HG02970 (cell line): ENCODE measurements around the gene PAFAH1B2.
"Not testable (repeated sequence)": the region's sequence is repeated elsewhere in the genome, so short reads cannot be mapped to it uniquely, and the experiment has no call there.

Experiments used
- ATAC-seq: cut with Tn5 transposase; IDR thresholded peaks from one replicate; pipeline ENCODE4 v1.9.1; 2021; ENCODE audit warnings: mild to moderate bottlenecking, moderate library complexity, moderate number of reproducible peaks; ENCODE audit not compliant: unreplicated experiment, low FRiP score

The PAFAH1B2 gene

GRCh38 chr11:117126223-117126965, 17.7 kb upstream of the PAFAH1B2 start:
- no peak for ATAC-seq

GRCh38 chr11:117127171-117127901, 16.8 kb upstream of the PAFAH1B2 start:
- no peak for ATAC-seq

DNA sequence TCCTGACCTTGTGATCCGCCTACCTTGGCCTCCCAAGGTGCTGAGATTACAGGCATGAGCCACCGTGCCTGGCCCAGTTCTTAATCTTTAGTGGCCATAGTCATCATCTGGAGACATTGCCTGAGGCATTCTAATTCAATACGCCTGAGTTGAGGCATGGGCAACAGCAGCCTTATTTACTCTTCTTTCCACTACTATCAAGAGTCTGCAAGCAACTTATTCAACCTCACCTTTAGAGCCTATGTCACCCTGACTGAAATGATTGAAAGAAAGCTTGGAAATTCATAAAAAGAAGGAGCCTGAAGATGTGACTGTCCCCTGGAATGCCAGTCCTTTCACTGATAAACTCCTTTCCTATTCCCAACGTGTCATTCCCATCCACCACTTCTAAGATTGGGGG, 15.8 kb upstream of the PAFAH1B2 start:
- no peak for ATAC-seq

- not testable (repeated sequence) for ATAC-seq
These were observed 13.7 kb upstream of the PAFAH1B2 start for GRCh38 chr11:117130396-117130795.

GRCh38 chr11:117130879-117131278, 13.2 kb upstream of the PAFAH1B2 start:
- ATAC-seq: no peak

DNA sequence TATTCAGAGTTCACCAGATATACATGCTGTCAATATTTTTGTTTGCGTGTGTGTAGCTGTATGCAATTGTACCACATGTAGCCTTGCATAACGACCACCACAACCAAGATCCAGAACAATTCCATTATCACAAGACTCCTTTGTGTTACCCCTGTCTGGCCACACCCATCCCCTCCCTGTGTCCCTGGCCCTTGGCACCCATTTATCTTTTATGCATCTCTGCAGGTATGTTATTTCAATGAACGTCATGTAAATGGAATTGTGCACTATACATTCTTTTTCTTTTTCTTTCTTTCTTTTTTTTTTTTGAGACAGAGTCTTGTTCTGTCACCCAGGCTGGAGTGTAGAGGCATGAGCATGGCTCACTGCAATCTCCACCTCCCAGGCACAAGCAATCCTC, 9.7 kb upstream of the PAFAH1B2 start:
- no peak for ATAC-seq

GRCh38 chr11:117134979-117135378, 9.1 kb upstream of the PAFAH1B2 start:
- ATAC-seq: not testable (repeated sequence)

GRCh38 chr11:117137223-117138086, 6.6 kb upstream of the PAFAH1B2 start:
- not testable (repeated sequence) for ATAC-seq

GRCh38 chr11:117143390-117143789, 697 bp upstream of the PAFAH1B2 start:
- no peak for ATAC-seq

GRCh38 chr11:117144477-117145392, 648 bp downstream of the PAFAH1B2 start:
- ATAC-seq: peak; percentile 57

DNA sequence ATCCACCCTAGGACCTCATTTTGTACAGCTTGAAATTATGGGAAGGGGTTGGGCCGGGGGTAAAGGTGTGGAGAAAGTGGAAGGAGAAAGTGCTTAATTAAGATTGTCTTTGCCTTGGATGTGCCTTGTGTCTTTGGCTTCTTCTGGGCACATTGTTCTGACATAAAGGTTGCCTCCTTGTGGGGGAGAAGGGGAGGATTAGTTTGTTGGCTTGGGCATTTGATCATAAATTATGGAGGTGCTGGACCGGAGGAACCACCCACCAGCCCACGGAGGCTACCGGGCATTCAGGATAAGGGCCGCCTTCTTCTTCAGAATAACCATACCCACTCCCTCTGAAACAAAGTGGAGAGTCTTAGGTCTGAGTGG, 1.3 kb downstream of the PAFAH1B2 start:
- no peak for ATAC-seq

GRCh38 chr11:117146521-117146920, 2.4 kb downstream of the PAFAH1B2 start:
- ATAC-seq: no peak

DNA sequence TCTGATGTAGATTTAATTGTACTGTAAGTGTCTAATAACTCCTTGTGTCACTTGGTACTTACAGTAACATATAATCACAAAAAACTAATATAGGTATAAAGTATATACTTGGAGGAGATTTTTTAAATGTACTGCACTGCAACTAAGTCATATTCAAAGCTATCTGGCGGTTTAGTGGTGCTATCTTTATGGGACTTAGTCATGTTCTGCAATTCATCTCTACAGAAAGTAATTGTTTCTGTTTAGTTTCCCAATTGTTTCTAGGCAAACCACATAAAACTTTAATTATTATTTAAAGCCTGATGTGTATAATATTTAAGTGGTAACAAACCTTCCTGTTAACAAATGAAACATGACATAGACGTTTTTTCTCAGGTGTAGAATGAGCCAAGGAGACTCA, 8.0 kb downstream of the PAFAH1B2 start:
- no peak for ATAC-seq

DNA sequence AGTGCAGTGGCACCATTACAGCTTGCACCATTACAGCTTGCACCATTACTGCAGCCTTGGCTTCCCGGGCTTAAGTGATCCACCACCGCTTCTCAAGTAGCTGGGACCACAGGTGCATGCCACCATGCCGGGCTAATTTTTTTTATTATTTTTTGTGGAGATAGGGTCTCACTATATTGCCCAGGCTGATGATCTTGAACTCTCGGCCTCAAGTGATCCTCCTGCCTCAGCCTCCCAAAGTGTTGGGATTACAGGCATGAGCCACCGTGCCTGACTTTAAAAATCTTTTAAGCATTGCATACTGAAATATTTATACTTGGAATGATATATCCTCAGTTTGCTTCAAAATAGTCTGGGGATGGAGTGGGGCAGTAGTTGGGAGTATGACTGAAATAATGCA, 10.4 kb downstream of the PAFAH1B2 start:
- ATAC-seq: no peak

- ATAC-seq: no peak
These were observed 13.4 kb downstream of the PAFAH1B2 start for GRCh38 chr11:117157507-117157906.

- no peak for ATAC-seq
These were observed 15.8 kb downstream of the PAFAH1B2 start for GRCh38 chr11:117159892-117160291.

- ATAC-seq: no peak
These were observed 16.7 kb downstream of the PAFAH1B2 start for GRCh38 chr11:117160826-117161225.

DNA sequence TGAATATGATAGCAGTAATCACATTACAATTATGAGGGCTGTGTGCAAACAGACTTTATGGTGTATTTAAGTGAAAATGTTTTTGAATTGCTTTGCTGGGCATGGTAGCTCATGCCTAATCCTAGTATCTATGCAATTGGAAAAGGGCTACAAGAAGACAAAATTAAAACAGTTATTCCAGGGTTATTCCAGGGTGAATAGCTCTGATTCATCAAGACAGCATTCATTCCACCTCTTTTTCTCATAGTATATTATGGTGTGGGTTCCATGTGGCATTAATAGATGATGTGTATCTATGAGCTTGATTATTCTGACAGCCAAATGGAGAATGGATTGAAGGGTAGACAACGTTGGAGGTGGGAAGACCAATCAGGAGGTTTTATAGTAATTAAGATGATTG, 22.4 kb downstream of the PAFAH1B2 start:
- ATAC-seq: no peak

DNA sequence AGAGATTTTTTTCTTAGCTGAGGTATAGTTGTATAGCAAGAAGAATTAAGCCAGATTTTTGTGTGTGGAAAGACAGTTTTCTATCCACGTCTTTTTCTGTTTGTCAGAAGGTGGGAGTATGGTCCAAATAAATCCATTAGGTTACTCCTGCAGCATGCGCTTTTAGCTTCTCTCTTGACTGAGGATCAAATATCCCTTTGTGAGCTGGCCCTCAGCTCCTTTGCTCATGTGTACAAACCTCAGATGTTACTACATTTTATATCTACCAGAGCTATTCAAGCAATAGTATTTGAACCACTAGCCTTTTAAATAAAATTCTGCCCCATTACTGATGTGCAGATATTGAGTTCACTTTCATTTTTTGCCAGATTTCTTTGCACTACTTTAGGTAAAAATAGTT, 25.6 kb downstream of the PAFAH1B2 start:
- no peak for ATAC-seq

DNA sequence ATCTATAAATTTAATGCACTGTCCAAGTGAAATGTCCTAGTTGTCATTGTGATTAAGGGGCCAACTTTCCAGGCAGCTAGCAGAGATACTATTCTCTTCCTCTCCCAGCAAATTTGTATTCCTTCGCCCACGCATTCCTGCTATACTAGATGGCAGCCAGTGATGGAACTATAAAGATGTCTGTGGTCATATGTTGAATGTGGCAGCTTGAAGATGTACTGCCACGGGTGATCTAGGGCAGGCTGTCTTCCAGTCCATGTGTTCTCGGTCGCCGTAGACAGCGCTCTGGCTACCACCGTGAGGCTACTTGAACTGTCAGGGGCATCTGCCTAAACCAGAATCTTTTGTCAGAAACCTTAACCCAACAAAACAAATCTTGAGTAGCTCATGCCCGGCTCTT, 26.1 kb downstream of the PAFAH1B2 start:
- ATAC-seq: no peak
